Measurements from ENCODE around the gene GRN. TPM values are rescaled to one million over a fixed set of nuclear protein-coding genes. Genes with fewer than 3 reads are reported as not detected.

The GRN gene
- total and polyA plus RNA-seq, 2 of the 13 experiments (the other 11 are each of a cell fraction or from before 2014, with no cell fraction given), result 86.6 to 143 TPM

- Histone ChIP-seq H3K27me3 (ENCODE audit: control insufficient read depth in 1 of 2, insufficient read depth in 2 of 2, low read length in 2 of 2) (peaks cover 8 to 33% of the 10 kb centered on the region in 2 experiments), H3K36me3 (replicated peaks in 1 of 2; ENCODE audit: control insufficient read depth in 1 of 2, insufficient read depth in 2 of 2, low read length in 2 of 2) (no peaks in the 10 kb centered on the region), H3K4me2 (ENCODE audit: low read depth, low read length) (no peak overlapping the region), H4K20me1 (ENCODE audit: insufficient read depth, low read length) (no peaks in the 10 kb centered on the region; the same call in 1 of the 2 replicates), H3K9ac (ENCODE audit: insufficient read depth, low read depth, low read length) (no peak overlapping the region), H2AFZ (ENCODE audit: low read length) (no peak overlapping the region), H3K79me2 (ENCODE audit: insufficient read depth, low read length) (no peaks in the 10 kb centered on the region), H3K27ac (ENCODE audit: extremely low read length, insufficient read depth, low read length) (no peak overlapping the region), H3K4me1 (ENCODE audit: insufficient read depth, low read length) (peaks cover 44% of the 10 kb centered on the region), H3K9me3 (ENCODE audit: low read length) (no peaks in the 10 kb centered on the region), H3K4me3 (replicated peaks in 1 of 3; ENCODE audit: insufficient read depth in 1 of 3, low read depth in 2 of 3, low read length in 3 of 3) (no peak overlapping the region)
- no peak for ATAC-seq
- BruUV-seq (replicated peaks), result no TSS peak
- WGBS (ENCODE audit: low lambda C conversion rate), result 70% methylated on average over 12 of the region's 12 CpGs
- in situ Hi-C loops (cut with HindIII; ENCODE audit: extremely low pct_ligation_motif_present, low pct_unique_long_range_greater_than_20kb), result no loop called here
- TF ChIP-seq WIZ (CRISPR knock-in tag; IDR thresholded peaks at IDR 0.05) (0 out of 2 replicates have a peak, but pooled peaks have one; percentile 32), MTF1 (CRISPR knock-in tag; IDR thresholded peaks at IDR 0.05) (no peak)
- no peak for FAIRE-seq
- no peak for DNase-seq (ENCODE audit: low spot score)
- ChIA-PET POLR2A (interaction anchor here (2.8 kb wide), 1 partner anchor 8 kb away, joined by 12 read pairs; no protein-coding TSS in a partner anchor), CTCF (ENCODE audit: low intra/inter-chr PET ratio, low total read pairs) (no interaction called here)
- intact Hi-C loops (cut with micrococcal nuclease; ENCODE audit: unreplicated experiment), result no loop called here
Measured at GRCh38 chr17:44376779-44377178, 31.7 kb downstream of the GRN start.

DNA sequence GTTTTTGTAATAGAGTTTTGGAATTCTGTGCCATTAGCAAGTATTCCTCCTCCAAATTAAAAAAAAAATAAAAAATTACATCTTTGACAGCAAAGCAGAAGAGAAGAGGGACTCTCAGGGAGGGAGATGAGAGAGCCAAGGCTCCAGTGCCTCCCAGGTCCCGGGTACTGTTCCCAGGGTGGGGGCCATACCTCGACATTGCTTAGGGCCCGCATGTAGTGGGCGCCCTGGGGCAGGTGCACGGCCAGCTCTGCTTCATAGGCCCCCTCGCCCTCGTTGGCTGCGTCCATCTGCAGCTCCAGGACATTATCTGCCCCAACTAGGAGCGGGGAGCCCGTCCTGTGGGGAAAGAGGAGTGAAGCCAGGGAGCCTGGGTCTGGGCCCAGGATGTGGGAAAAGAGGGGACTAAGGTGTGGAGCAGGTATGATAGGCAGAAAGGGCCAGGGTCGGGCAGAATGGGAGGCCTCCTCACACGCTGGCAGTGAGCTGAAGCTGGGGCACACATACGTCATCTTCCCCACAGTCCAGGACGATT is 33.1 kb downstream of the GRN start:
- BruUV-seq (replicated peaks), result no TSS peak
- TF ChIP-seq ZKSCAN5 (CRISPR knock-in tag; IDR thresholded peaks at IDR 0.05) (no peak), SP5 (CRISPR knock-in tag; IDR thresholded peaks at IDR 0.05; ENCODE audit: borderline replicate concordance, low read depth) (no peak), POLR2G (IDR thresholded peaks at IDR 0.05; ENCODE audit: low read depth, low read length) (no peak), ZNF704 (CRISPR knock-in tag; IDR thresholded peaks at IDR 0.05; ENCODE audit: borderline replicate concordance) (no peak), SALL1 (CRISPR knock-in tag; IDR thresholded peaks at IDR 0.05) (no peak), SMAD1 (CRISPR knock-in tag; IDR thresholded peaks at IDR 0.05; ENCODE audit: borderline replicate concordance, low read depth) (no peak), TARDBP (CRISPR knock-in tag; IDR thresholded peaks at IDR 0.05) (no peak), GABPB1 (CRISPR knock-in tag; IDR thresholded peaks at IDR 0.05) (no peak)
- TF ChIP-seq, protein P1, sequence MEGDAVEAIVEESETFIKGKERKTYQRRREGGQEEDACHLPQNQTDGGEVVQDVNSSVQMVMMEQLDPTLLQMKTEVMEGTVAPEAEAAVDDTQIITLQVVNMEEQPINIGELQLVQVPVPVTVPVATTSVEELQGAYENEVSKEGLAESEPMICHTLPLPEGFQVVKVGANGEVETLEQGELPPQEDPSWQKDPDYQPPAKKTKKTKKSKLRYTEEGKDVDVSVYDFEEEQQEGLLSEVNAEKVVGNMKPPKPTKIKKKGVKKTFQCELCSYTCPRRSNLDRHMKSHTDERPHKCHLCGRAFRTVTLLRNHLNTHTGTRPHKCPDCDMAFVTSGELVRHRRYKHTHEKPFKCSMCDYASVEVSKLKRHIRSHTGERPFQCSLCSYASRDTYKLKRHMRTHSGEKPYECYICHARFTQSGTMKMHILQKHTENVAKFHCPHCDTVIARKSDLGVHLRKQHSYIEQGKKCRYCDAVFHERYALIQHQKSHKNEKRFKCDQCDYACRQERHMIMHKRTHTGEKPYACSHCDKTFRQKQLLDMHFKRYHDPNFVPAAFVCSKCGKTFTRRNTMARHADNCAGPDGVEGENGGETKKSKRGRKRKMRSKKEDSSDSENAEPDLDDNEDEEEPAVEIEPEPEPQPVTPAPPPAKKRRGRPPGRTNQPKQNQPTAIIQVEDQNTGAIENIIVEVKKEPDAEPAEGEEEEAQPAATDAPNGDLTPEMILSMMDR (CRISPR knock-in tag; IDR thresholded peaks at IDR 0.05), result 0 out of 2 replicates have a peak, but pooled peaks have one; percentile 23
- TF ChIP-seq, protein P2, sequence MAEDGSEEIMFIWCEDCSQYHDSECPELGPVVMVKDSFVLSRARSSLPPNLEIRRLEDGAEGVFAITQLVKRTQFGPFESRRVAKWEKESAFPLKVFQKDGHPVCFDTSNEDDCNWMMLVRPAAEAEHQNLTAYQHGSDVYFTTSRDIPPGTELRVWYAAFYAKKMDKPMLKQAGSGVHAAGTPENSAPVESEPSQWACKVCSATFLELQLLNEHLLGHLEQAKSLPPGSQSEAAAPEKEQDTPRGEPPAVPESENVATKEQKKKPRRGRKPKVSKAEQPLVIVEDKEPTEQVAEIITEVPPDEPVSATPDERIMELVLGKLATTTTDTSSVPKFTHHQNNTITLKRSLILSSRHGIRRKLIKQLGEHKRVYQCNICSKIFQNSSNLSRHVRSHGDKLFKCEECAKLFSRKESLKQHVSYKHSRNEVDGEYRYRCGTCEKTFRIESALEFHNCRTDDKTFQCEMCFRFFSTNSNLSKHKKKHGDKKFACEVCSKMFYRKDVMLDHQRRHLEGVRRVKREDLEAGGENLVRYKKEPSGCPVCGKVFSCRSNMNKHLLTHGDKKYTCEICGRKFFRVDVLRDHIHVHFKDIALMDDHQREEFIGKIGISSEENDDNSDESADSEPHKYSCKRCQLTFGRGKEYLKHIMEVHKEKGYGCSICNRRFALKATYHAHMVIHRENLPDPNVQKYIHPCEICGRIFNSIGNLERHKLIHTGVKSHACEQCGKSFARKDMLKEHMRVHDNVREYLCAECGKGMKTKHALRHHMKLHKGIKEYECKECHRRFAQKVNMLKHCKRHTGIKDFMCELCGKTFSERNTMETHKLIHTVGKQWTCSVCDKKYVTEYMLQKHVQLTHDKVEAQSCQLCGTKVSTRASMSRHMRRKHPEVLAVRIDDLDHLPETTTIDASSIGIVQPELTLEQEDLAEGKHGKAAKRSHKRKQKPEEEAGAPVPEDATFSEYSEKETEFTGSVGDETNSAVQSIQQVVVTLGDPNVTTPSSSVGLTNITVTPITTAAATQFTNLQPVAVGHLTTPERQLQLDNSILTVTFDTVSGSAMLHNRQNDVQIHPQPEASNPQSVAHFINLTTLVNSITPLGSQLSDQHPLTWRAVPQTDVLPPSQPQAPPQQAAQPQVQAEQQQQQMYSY (CRISPR knock-in tag; IDR thresholded peaks at IDR 0.05), result no peak

More for the DNA sequence above, 33.1 kb downstream of the GRN start:
- ChIA-PET POLR2A (no interaction called here), CTCF (ENCODE audit: low intra/inter-chr PET ratio, low total read pairs) (no interaction called here)
- WGBS (ENCODE audit: low lambda C conversion rate), result 22% methylated on average over 14 of the region's 14 CpGs
- Histone ChIP-seq H3K4me2 (ENCODE audit: low read depth, low read length) (no peak overlapping the region), H4K20me1 (ENCODE audit: insufficient read depth, low read length) (no peaks in the 10 kb centered on the region; the same call in 1 of the 2 replicates), H3K36me3 (replicated peaks in 1 of 2; ENCODE audit: control insufficient read depth in 1 of 2, insufficient read depth in 2 of 2, low read length in 2 of 2) (no peaks in the 10 kb centered on the region), H3K9ac (ENCODE audit: insufficient read depth, low read depth, low read length) (no peak overlapping the region), H2AFZ (ENCODE audit: low read length) (no peak overlapping the region), H3K4me3 (replicated peaks in 1 of 3; ENCODE audit: insufficient read depth in 1 of 3, low read depth in 2 of 3, low read length in 3 of 3) (no peak overlapping the region), H3K27ac (ENCODE audit: extremely low read length, insufficient read depth, low read length) (no peak overlapping the region), H3K4me1 (ENCODE audit: insufficient read depth, low read length) (peaks cover 33% of the 10 kb centered on the region), H3K27me3 (ENCODE audit: control insufficient read depth in 1 of 2, insufficient read depth in 2 of 2, low read length in 2 of 2) (peaks cover 14 to 47% of the 10 kb centered on the region in 2 experiments), H3K9me3 (ENCODE audit: low read length) (no peaks in the 10 kb centered on the region), H3K79me2 (ENCODE audit: insufficient read depth, low read length) (no peaks in the 10 kb centered on the region)
- no peak for FAIRE-seq
- no peak for DNase-seq (ENCODE audit: low spot score)
- ATAC-seq, result no peak
- in situ Hi-C loops (cut with HindIII; ENCODE audit: extremely low pct_ligation_motif_present, low pct_unique_long_range_greater_than_20kb), result no loop called here
- intact Hi-C loops (cut with micrococcal nuclease; ENCODE audit: unreplicated experiment), result no loop called here
